HepG2 (cell line): ENCODE measurements around the gene CCDC85C. TPM values are rescaled to one million over a fixed set of nuclear protein-coding genes. Genes with fewer than 3 reads are reported as not detected.

Experiments
- ATF7-NPFF ChIP-seq: sonication (generic); formaldehyde crosslinking; IDR thresholded peaks from 2 replicates; pipeline ENCODE4 v1.8.1; 2023; ENCODE audit warnings: mild to moderate bottlenecking, low read depth, missing genetic modification reagents, moderate library complexity
- CC2D1A ChIP-seq: sonication (generic); formaldehyde crosslinking; IDR thresholded peaks from 2 replicates; pipeline ENCODE4 v1.8.1; 2023; ENCODE audit warnings: mild to moderate bottlenecking, missing genetic modification reagents
- ETV6 ChIP-seq: sonication (generic); formaldehyde crosslinking; conservative IDR thresholded peaks from 2 replicates; pipeline ENCODE4 v1.4.0; 2020; ENCODE audit warnings: missing genetic modification reagents
- FOXA1 ChIP-seq, 2 experiments: fragments of 450-650 bp in 1 of 2; sonication (generic) in 1 of 2; formaldehyde crosslinking in 1 of 2; IDR thresholded peaks; 2 replicates each; pipeline versions ENCODE4 v1.4.0 to v1.6.1; 2016 to 2020; ENCODE audit warnings: missing genetic modification reagents in 1 of 2
- GATAD2A ChIP-seq: IDR thresholded peaks from 2 replicates; pipeline ENCODE4 v1.6.1; 2016
- HCFC1 ChIP-seq: fragments of 150-350 bp; IDR thresholded peaks from 2 replicates; pipeline ENCODE4 v1.6.1; 2014; ENCODE audit warnings: low read depth, low read length
- ONECUT2 ChIP-seq: sonication (generic); formaldehyde crosslinking; IDR thresholded peaks from 2 replicates; pipeline ENCODE4 v1.4.0; 2020; ENCODE audit warnings: missing genetic modification reagents
- POLR2A ChIP-seq, 2 experiments: IDR thresholded peaks; 2 replicates each; pipeline ENCODE4 v1.6.1; 2011; ENCODE audit warnings: low read depth in 2 of 2, low read length in 2 of 2, mild to moderate bottlenecking in 1 of 2, moderate library complexity in 1 of 2; ENCODE audit not compliant: insufficient read depth in 1 of 2
- SKI ChIP-seq: fragments of 450-650 bp; IDR thresholded peaks from one replicate; pipeline ENCODE4 v1.6.1; 2018; ENCODE audit warnings: mild to moderate bottlenecking; ENCODE audit not compliant: partially characterized antibody
- ZFP41 ChIP-seq: sonication (generic); formaldehyde crosslinking; IDR thresholded peaks from 2 replicates; pipeline ENCODE4 v1.4.0; 2020; ENCODE audit warnings: mild to moderate bottlenecking, missing genetic modification reagents, borderline replicate concordance
- ZNF207 ChIP-seq: fragments of 450-650 bp; IDR thresholded peaks from 2 replicates; pipeline ENCODE4 v1.6.1; 2016; ENCODE audit warnings: antibody characterized with exemption, borderline replicate concordance
- ZNF260 ChIP-seq: sonication (generic); formaldehyde crosslinking; IDR thresholded peaks from 2 replicates; pipeline ENCODE4 v1.4.0; 2020; ENCODE audit warnings: missing genetic modification reagents, low read depth, mild to moderate bottlenecking, borderline replicate concordance
- ZNF451 ChIP-seq: sonication (generic); formaldehyde crosslinking; IDR thresholded peaks from 2 replicates; pipeline ENCODE4 v1.5.0; 2020; ENCODE audit warnings: mild to moderate bottlenecking, missing genetic modification reagents
- ZNF468 ChIP-seq: sonication (generic); formaldehyde crosslinking; IDR thresholded peaks from 2 replicates; pipeline ENCODE4 v1.8.0; 2022; ENCODE audit warnings: mild to moderate bottlenecking, moderate library complexity, missing genetic modification reagents
- ZNF703 ChIP-seq: sonication (generic); formaldehyde crosslinking; IDR thresholded peaks from 2 replicates; pipeline ENCODE4 v1.5.1; 2020; ENCODE audit warnings: missing genetic modification reagents, mild to moderate bottlenecking, moderate library complexity, borderline replicate concordance
- polyA plus RNA-seq, 8 experiments: library from polyadenylated mRNA; depleted of rRNA in 3 of 8; stranded (reverse) in 7 of 8; unstranded in 1 of 8; fragments of >200 nt; fragmentation: Illumina TruSeq in 4 of 8; extraction: Trizol in 4 of 8; gene quantifications; 2 replicates each; pipeline versions ENCODE4 v1.2.1 to v1.2.3, GENCODE V29; 2011 to 2016; ENCODE audit warnings: low read depth in 4 of 8, missing spikeins in 1 of 8, mixed read lengths in 1 of 8; ENCODE audit not compliant: insufficient read depth in 1 of 8
- total RNA-seq, 5 experiments: library from RNA; depleted of rRNA; stranded (reverse); fragments of >200 nt; fragmentation: Illumina TruSeq; extraction: Trizol; gene quantifications; 2 replicates each; pipeline ENCODE4 v1.2.3, GENCODE V29; 2016; ENCODE audit warnings: low read depth in 1 of 5
- TF ChIP-seq, protein P1 (sequence below): sonication (generic); formaldehyde crosslinking; IDR thresholded peaks from 2 replicates; pipeline ENCODE4 v1.4.0; 2020; ENCODE audit warnings: mild to moderate bottlenecking, missing genetic modification reagents
- TF ChIP-seq, protein P2 (sequence below): sonication (generic); formaldehyde crosslinking; IDR thresholded peaks from 2 replicates; pipeline ENCODE4 v1.4.0; 2020; ENCODE audit warnings: mild to moderate bottlenecking, missing genetic modification reagents
- TF ChIP-seq, protein P3 (sequence below): sonication (generic); formaldehyde crosslinking; IDR thresholded peaks from 2 replicates; pipeline ENCODE4 v1.4.0; 2020; ENCODE audit warnings: missing genetic modification reagents
- TF ChIP-seq, protein P4 (sequence below): sonication (generic); formaldehyde crosslinking; IDR thresholded peaks from 2 replicates; pipeline ENCODE4 v1.5.0; 2020; ENCODE audit warnings: mild to moderate bottlenecking, missing genetic modification reagents, borderline replicate concordance
- TF ChIP-seq, protein P5 (sequence below): sonication (generic); formaldehyde crosslinking; IDR thresholded peaks from 2 replicates; pipeline ENCODE4 v1.5.1; 2020; ENCODE audit warnings: mild to moderate bottlenecking, moderate library complexity, missing genetic modification reagents

The CCDC85C gene
- total and polyA plus RNA-seq, 2 of the 13 experiments (the other 11 are each of a cell fraction or from before 2014, with no cell fraction given) = 18.8 to 43.8 TPM

DNA sequence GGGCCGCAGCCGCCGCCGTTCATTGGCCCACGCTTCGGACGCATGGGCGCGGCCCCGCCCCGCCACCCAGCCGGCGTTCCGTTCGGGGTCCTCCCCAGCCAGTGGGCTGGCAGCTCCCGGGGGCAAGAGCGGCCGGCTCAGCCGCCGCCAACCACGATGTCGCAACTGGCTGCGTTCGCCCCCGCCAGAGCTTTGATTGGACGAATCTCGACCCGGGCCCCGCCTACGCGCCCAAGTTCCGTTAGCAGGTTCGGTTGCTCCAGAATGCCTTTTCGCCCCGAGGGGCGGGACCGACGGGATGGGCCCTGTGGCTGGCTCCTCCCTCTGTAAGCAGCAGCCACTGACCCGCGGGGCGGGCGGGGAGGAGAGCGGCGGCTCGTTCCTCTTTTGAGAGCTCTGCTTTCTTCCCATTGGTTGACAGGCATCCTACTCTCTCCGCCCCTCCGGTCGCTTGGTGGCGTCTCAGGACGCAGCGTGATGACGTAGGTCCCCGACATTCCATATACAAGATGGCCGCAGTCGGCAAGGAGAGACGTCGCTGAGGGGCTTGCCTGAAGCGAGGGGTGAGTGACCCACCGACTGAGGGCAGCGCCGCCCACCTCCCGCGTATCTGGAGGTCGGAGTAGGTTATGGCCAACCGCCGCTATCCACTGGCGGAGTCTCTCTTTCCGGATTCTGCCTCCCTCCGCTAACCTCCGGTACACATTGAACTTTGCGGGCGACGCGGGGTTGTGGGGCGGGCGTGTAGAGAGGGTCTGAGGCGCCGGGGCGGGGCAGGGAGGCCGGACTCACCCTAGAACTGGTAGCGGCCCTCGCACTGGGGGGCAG is 122.9 kb downstream of the CCDC85C start, which contains the start of gene CCNK (continued):
- TF ChIP-seq SKI (no peak), ZNF260 (CRISPR knock-in tag) (no peak), ATF7-NPFF (CRISPR knock-in tag) (no peak; the same call in none of the 2 replicates), ZNF207 (no peak), ZFP41 (no peak), CC2D1A (CRISPR knock-in tag) (no peak), ZNF468 (CRISPR knock-in tag) (no peak), GATAD2A (peak; percentile 53), HCFC1 (peak; percentile 69), ZNF703 (CRISPR knock-in tag) (no peak; the same call in 1 of the 2 replicates), ZNF451 (0 out of 2 replicates have a peak, but pooled peaks have one; percentile 51), FOXA1 (IDR thresholded peaks at IDR 0.05) (no peak), FOXA1 (CRISPR knock-in tag; IDR thresholded peaks at IDR 0.05) (peak; percentile 22; the same call in 1 of the 2 replicates), POLR2A (IDR thresholded peaks at IDR 0.05; ENCODE audit: insufficient read depth in 1 of 2, low read depth in 2 of 2, low read length in 2 of 2) (peak; percentile 90 to 91), ONECUT2 (CRISPR knock-in tag) (no peak), ETV6 (no peak)
- TF ChIP-seq, protein P1, sequence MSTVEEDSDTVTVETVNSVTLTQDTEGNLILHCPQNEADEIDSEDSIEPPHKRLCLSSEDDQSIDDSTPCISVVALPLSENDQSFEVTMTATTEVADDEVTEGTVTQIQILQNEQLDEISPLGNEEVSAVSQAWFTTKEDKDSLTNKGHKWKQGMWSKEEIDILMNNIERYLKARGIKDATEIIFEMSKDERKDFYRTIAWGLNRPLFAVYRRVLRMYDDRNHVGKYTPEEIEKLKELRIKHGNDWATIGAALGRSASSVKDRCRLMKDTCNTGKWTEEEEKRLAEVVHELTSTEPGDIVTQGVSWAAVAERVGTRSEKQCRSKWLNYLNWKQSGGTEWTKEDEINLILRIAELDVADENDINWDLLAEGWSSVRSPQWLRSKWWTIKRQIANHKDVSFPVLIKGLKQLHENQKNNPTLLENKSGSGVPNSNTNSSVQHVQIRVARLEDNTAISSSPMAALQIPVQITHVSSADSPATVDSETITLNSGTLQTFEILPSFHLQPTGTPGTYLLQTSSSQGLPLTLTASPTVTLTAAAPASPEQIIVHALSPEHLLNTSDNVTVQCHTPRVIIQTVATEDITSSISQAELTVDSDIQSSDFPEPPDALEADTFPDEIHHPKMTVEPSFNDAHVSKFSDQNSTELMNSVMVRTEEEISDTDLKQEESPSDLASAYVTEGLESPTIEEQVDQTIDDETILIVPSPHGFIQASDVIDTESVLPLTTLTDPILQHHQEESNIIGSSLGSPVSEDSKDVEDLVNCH (CRISPR knock-in tag) = no peak
- TF ChIP-seq, protein P2, sequence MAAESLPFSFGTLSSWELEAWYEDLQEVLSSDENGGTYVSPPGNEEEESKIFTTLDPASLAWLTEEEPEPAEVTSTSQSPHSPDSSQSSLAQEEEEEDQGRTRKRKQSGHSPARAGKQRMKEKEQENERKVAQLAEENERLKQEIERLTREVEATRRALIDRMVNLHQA (CRISPR knock-in tag) = no peak
- TF ChIP-seq, protein P3, sequence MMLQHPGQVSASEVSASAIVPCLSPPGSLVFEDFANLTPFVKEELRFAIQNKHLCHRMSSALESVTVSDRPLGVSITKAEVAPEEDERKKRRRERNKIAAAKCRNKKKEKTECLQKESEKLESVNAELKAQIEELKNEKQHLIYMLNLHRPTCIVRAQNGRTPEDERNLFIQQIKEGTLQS (CRISPR knock-in tag) = no peak; the same call in 1 of the 2 replicates
- TF ChIP-seq, protein P4, sequence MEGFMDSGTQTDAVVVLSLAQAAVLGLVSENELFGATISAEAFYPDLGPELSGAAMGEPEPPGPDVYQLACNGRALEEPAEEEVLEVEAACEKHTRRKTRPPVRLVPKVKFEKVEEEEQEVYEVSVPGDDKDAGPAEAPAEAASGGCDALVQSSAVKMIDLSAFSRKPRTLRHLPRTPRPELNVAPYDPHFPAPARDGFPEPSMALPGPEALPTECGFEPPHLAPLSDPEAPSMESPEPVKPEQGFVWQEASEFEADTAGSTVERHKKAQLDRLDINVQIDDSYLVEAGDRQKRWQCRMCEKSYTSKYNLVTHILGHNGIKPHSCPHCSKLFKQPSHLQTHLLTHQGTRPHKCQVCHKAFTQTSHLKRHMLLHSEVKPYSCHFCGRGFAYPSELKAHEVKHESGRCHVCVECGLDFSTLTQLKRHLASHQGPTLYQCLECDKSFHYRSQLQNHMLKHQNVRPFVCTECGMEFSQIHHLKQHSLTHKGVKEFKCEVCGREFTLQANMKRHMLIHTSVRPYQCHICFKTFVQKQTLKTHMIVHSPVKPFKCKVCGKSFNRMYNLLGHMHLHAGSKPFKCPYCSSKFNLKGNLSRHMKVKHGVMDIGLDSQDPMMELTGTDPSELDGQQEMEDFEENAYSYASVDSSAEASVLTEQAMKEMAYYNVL (CRISPR knock-in tag) = peak; percentile 67; the same call in 1 of the 2 replicates
- TF ChIP-seq, protein P5, sequence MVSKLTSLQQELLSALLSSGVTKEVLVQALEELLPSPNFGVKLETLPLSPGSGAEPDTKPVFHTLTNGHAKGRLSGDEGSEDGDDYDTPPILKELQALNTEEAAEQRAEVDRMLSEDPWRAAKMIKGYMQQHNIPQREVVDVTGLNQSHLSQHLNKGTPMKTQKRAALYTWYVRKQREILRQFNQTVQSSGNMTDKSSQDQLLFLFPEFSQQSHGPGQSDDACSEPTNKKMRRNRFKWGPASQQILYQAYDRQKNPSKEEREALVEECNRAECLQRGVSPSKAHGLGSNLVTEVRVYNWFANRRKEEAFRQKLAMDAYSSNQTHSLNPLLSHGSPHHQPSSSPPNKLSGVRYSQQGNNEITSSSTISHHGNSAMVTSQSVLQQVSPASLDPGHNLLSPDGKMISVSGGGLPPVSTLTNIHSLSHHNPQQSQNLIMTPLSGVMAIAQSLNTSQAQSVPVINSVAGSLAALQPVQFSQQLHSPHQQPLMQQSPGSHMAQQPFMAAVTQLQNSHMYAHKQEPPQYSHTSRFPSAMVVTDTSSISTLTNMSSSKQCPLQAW (CRISPR knock-in tag) = peak; percentile 76; the same call in 1 of the 2 replicates
